ENCODE measurements around the gene ARGLU1.

Gene ARGLU1

GRCh38 chr13:106521095-106521799, 46.7 kb downstream of the ARGLU1 start:
- no peaks in the 10 kb centered on the region for H3K9me3 ChIP-seq (ENCODE audit: control extremely low read depth in 1 of 5, control insufficient read depth in 4 of 5, insufficient read depth in 2 of 5, low read depth in 1 of 5, low read length in 4 of 5)
- H3K4me3 ChIP-seq (ENCODE audit: control insufficient read depth in 1 of 7, extremely low read depth in 1 of 7, insufficient read depth in 4 of 7, low read depth in 2 of 7, low read length in 6 of 7), result no peak overlapping the region
- CTCF ChIA-PET, result interaction anchor here (0.6 to 1.4 kb wide), 7 partner anchors 9 to 436 kb away, joined by 3 to 6 read pairs (median 3); no protein-coding TSS in a partner anchor
- POLR2A ChIA-PET, result no interaction called here
- no peak for DNase-seq
- H3K27ac ChIP-seq (ENCODE audit: insufficient read depth in 1 of 2, low read depth in 1 of 2, low read length in 2 of 2, poor library complexity in 1 of 2, severe bottlenecking in 2 of 2), result no peak overlapping the region
- H3K36me3 ChIP-seq (ENCODE audit: control insufficient read depth in 4 of 4, insufficient read depth in 4 of 4, low read length in 3 of 4), result no peaks in the 10 kb centered on the region
- H3K4me1 ChIP-seq (ENCODE audit: control extremely low read depth in 1 of 4, control insufficient read depth in 4 of 4, insufficient read depth in 4 of 4, low read length in 3 of 4), result no peaks in the 10 kb centered on the region
- H3K27me3 ChIP-seq (replicated peaks in 2 of 5; ENCODE audit: control insufficient read depth in 4 of 5, insufficient read depth in 5 of 5, low read length in 4 of 5), result peaks cover 0 to 7% (median 0%) of the 10 kb centered on the region in 5 experiments
- WGBS (ENCODE audit: insufficient coverage), result 80% methylated on average over 1 of the region's 5 CpGs

GRCh38 chr13:106520251-106521054, 47.5 kb downstream of the ARGLU1 start:
- H3K27me3 ChIP-seq (replicated peaks in 2 of 5; ENCODE audit: control insufficient read depth in 4 of 5, insufficient read depth in 5 of 5, low read length in 4 of 5), result peaks cover 0 to 7% (median 0%) of the 10 kb centered on the region in 5 experiments
- WGBS (ENCODE audit: insufficient coverage), result 95% methylated on average over 6 of the region's 12 CpGs
- no peaks in the 10 kb centered on the region for H3K4me1 ChIP-seq (ENCODE audit: control extremely low read depth in 1 of 4, control insufficient read depth in 4 of 4, insufficient read depth in 4 of 4, low read length in 3 of 4)
- CTCF ChIA-PET, result interaction anchor here (1.0 to 1.7 kb wide), 4 partner anchors 9 to 422 kb away, joined by 3 to 5 read pairs (median 3); no protein-coding TSS in a partner anchor
- DNase-seq, result peak in 2 of 3 donors; percentile 47 to 51
- POLR2A ChIA-PET, result no interaction called here
- H3K4me3 ChIP-seq (ENCODE audit: control insufficient read depth in 1 of 7, extremely low read depth in 1 of 7, insufficient read depth in 4 of 7, low read depth in 2 of 7, low read length in 6 of 7), result no peak overlapping the region
- H3K9me3 ChIP-seq (ENCODE audit: control extremely low read depth in 1 of 5, control insufficient read depth in 4 of 5, insufficient read depth in 2 of 5, low read depth in 1 of 5, low read length in 4 of 5), result no peaks in the 10 kb centered on the region
- H3K36me3 ChIP-seq (ENCODE audit: control insufficient read depth in 4 of 4, insufficient read depth in 4 of 4, low read length in 3 of 4), result no peaks in the 10 kb centered on the region
- H3K27ac ChIP-seq (ENCODE audit: insufficient read depth in 1 of 2, low read depth in 1 of 2, low read length in 2 of 2, poor library complexity in 1 of 2, severe bottlenecking in 2 of 2), result no peak overlapping the region

- Histone ChIP-seq H3K4me1 (ENCODE audit: control extremely low read depth in 1 of 4, control insufficient read depth in 4 of 4, insufficient read depth in 4 of 4, low read length in 3 of 4) (no peaks in the 10 kb centered on the region), H3K27me3 (replicated peaks in 2 of 5; ENCODE audit: control insufficient read depth in 4 of 5, insufficient read depth in 5 of 5, low read length in 4 of 5) (peaks cover 0 to 7% (median 0%) of the 10 kb centered on the region in 5 experiments), H3K4me3 (ENCODE audit: control insufficient read depth in 1 of 7, extremely low read depth in 1 of 7, insufficient read depth in 4 of 7, low read depth in 2 of 7, low read length in 6 of 7) (no peak overlapping the region), H3K27ac (ENCODE audit: insufficient read depth in 1 of 2, low read depth in 1 of 2, low read length in 2 of 2, poor library complexity in 1 of 2, severe bottlenecking in 2 of 2) (no peak overlapping the region), H3K9me3 (ENCODE audit: control extremely low read depth in 1 of 5, control insufficient read depth in 4 of 5, insufficient read depth in 2 of 5, low read depth in 1 of 5, low read length in 4 of 5) (no peaks in the 10 kb centered on the region), H3K36me3 (ENCODE audit: control insufficient read depth in 4 of 4, insufficient read depth in 4 of 4, low read length in 3 of 4) (no peaks in the 10 kb centered on the region)
- no peak for DNase-seq
- ChIA-PET CTCF (interaction anchor here (1.3 to 2.1 kb wide), 2 partner anchors 10 to 422 kb away, joined by 3 to 5 read pairs; no protein-coding TSS in a partner anchor), POLR2A (no interaction called here)
- WGBS (ENCODE audit: insufficient coverage), result 98% methylated on average over 8 of the region's 11 CpGs
Observed at GRCh38 chr13:106518512-106518911, 49.4 kb downstream of the ARGLU1 start.

- DNase-seq, result peak in 1 of 3 donors; percentile 57
- H3K9me3 ChIP-seq (ENCODE audit: control extremely low read depth in 1 of 5, control insufficient read depth in 4 of 5, insufficient read depth in 2 of 5, low read depth in 1 of 5, low read length in 4 of 5), result no peaks in the 10 kb centered on the region
- H3K27me3 ChIP-seq (replicated peaks in 2 of 5; ENCODE audit: control insufficient read depth in 4 of 5, insufficient read depth in 5 of 5, low read length in 4 of 5), result no peaks in the 10 kb centered on the region
- H3K36me3 ChIP-seq (ENCODE audit: control insufficient read depth in 4 of 4, insufficient read depth in 4 of 4, low read length in 3 of 4), result no peaks in the 10 kb centered on the region
- H3K27ac ChIP-seq (ENCODE audit: insufficient read depth in 1 of 2, low read depth in 1 of 2, low read length in 2 of 2, poor library complexity in 1 of 2, severe bottlenecking in 2 of 2), result no peak overlapping the region
- H3K4me1 ChIP-seq (ENCODE audit: control extremely low read depth in 1 of 4, control insufficient read depth in 4 of 4, insufficient read depth in 4 of 4, low read length in 3 of 4), result no peaks in the 10 kb centered on the region
- CTCF ChIA-PET, result interaction anchor here (2.1 kb wide), 1 partner anchor 9 kb away, joined by 5 read pairs; no protein-coding TSS in a partner anchor
- whole genome bisulfite sequencing (ENCODE audit: insufficient coverage), result 81% methylated on average over 3 of the region's 4 CpGs
- POLR2A ChIA-PET, result no interaction called here
- H3K4me3 ChIP-seq (ENCODE audit: control insufficient read depth in 1 of 7, extremely low read depth in 1 of 7, insufficient read depth in 4 of 7, low read depth in 2 of 7, low read length in 6 of 7), result no peak overlapping the region
Observed at GRCh38 chr13:106517109-106517847, 50.7 kb downstream of the ARGLU1 start.

- Histone ChIP-seq H3K27ac (ENCODE audit: insufficient read depth in 1 of 2, low read depth in 1 of 2, low read length in 2 of 2, poor library complexity in 1 of 2, severe bottlenecking in 2 of 2) (no peak overlapping the region), H3K9me3 (ENCODE audit: control extremely low read depth in 1 of 5, control insufficient read depth in 4 of 5, insufficient read depth in 2 of 5, low read depth in 1 of 5, low read length in 4 of 5) (no peaks in the 10 kb centered on the region), H3K36me3 (ENCODE audit: control insufficient read depth in 4 of 4, insufficient read depth in 4 of 4, low read length in 3 of 4) (no peaks in the 10 kb centered on the region), H3K27me3 (replicated peaks in 2 of 5; ENCODE audit: control insufficient read depth in 4 of 5, insufficient read depth in 5 of 5, low read length in 4 of 5) (no peaks in the 10 kb centered on the region), H3K4me3 (ENCODE audit: control insufficient read depth in 1 of 7, extremely low read depth in 1 of 7, insufficient read depth in 4 of 7, low read depth in 2 of 7, low read length in 6 of 7) (no peak overlapping the region), H3K4me1 (ENCODE audit: control extremely low read depth in 1 of 4, control insufficient read depth in 4 of 4, insufficient read depth in 4 of 4, low read length in 3 of 4) (no peaks in the 10 kb centered on the region)
- POLR2A ChIA-PET, result no interaction called here
- no peak for DNase-seq
- WGBS (ENCODE audit: insufficient coverage), result 100% methylated on average over 4 of the region's 5 CpGs
- CTCF ChIA-PET, result interaction anchor here (0.6 to 1.6 kb wide), 8 partner anchors 8 to 666 kb away, joined by 3 to 5 read pairs (median 4); no protein-coding TSS in a partner anchor
Observed at GRCh38 chr13:106515635-106516254, 52.2 kb downstream of the ARGLU1 start.

- Histone ChIP-seq H3K27ac (ENCODE audit: insufficient read depth in 1 of 2, low read depth in 1 of 2, low read length in 2 of 2, poor library complexity in 1 of 2, severe bottlenecking in 2 of 2) (no peak overlapping the region), H3K4me1 (ENCODE audit: control extremely low read depth in 1 of 4, control insufficient read depth in 4 of 4, insufficient read depth in 4 of 4, low read length in 3 of 4) (no peaks in the 10 kb centered on the region)
- WGBS (ENCODE audit: insufficient coverage), result 90% methylated on average over 7 of the region's 15 CpGs
Observed at GRCh38 chr13:106514928-106515634, 52.9 kb downstream of the ARGLU1 start.

More at GRCh38 chr13:106514928-106515634, 52.9 kb downstream of the ARGLU1 start:
- Histone ChIP-seq H3K27me3 (replicated peaks in 2 of 5; ENCODE audit: control insufficient read depth in 4 of 5, insufficient read depth in 5 of 5, low read length in 4 of 5) (no peaks in the 10 kb centered on the region), H3K4me3 (ENCODE audit: control insufficient read depth in 1 of 7, extremely low read depth in 1 of 7, insufficient read depth in 4 of 7, low read depth in 2 of 7, low read length in 6 of 7) (no peak overlapping the region), H3K9me3 (ENCODE audit: control extremely low read depth in 1 of 5, control insufficient read depth in 4 of 5, insufficient read depth in 2 of 5, low read depth in 1 of 5, low read length in 4 of 5) (no peaks in the 10 kb centered on the region), H3K36me3 (ENCODE audit: control insufficient read depth in 4 of 4, insufficient read depth in 4 of 4, low read length in 3 of 4) (no peaks in the 10 kb centered on the region)
- no peak for DNase-seq
- CTCF ChIA-PET, result interaction anchor here (0.7 to 1.6 kb wide), 8 partner anchors 8 to 665 kb away, joined by 3 to 5 read pairs (median 4); no protein-coding TSS in a partner anchor
- POLR2A ChIA-PET, result no interaction called here
